HS-5 (cell line): ENCODE data around the gene POTEC.
A peak's percentile ranks its signal among the peaks of the same experiment; 100 is the strongest.
"Not testable (repeated sequence)": the region's sequence is repeated elsewhere in the genome, so short reads cannot be mapped to it uniquely, and the experiment has no call there.

Experiments
- DNase-seq: peaks from one replicate; pipeline ENCODE4 v3.0.0-alpha.2; 2012; ENCODE audit warnings: low read depth

The POTEC gene

GRCh38 chr18:14543446-14543964 is at the start of gene POTEC:
Gene POTEC, minus strand, starts transcription at chr18:14543600. Its CDS starts 454 bp downstream, at chr18:14543146.
- DNase-seq: not testable (repeated sequence)

GRCh38 chr18:14577971-14578370 is 34.6 kb upstream of the POTEC start:
- peak; percentile 40 for DNase-seq

GRCh38 chr18:14559502-14559901 is 16.1 kb upstream of the POTEC start:
- peak; percentile 49 for DNase-seq

DNA sequence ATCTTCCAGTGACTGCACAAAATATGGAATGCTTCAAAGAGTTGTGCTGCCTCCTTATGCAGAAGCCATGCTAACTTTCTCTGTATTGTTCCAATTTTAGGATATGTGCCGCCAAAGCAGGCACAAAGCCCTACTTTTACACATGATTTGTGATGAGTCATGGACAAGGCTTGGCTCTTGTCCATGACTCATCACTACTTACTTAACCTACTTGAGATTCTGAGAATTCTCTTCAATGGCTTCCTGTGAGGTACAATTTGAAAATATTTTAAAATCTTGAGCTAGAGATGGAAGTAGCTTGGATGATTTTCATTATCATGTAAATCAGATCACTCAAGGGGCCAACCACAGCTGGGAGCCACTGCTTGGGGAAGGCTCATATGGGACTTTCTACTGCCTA is 11.7 kb downstream of the POTEC start:
- peak; percentile 1 for DNase-seq

DNA sequence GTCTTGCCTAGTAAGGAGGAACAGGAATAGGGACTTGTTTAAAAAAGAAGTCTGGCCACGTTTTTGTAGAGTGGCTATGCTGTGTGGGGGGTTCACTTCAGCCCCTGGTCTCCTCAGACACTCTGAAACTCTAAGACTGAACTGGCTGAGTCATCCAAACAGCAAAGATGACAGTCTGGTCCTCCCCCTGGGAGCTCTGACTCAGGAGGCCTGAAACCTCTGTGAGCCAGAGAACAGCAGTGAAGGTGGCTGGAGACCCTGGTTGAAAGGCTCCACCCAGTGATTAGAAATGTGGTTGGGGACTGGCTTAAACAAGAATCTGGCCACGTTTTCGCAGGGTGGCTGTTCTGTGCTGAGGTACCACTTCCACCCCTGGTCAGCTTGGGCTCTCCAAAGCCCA is 32.7 kb downstream of the POTEC start:
- peak; percentile 4 for DNase-seq

DNA sequence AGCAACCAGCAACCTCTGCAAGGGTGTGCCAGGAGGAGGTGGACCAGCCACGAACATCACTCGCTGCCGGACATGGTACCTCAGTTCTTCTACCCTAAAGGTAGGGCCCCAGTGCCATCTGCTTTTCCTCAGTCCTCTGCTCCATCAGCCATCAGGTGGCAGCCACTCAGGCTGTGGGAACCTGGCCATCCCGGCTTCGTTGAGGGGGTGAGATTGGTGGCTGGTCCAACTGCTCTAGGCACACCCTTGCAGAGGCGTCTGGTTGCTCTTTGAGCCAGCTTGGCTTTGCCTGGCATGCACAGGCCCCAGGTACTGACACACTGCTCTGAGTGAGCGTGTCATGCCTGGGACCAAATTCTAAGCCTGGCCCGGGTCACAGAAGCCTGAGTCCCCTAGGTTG is 39.7 kb downstream of the POTEC start:
- not testable (repeated sequence) for DNase-seq

DNA sequence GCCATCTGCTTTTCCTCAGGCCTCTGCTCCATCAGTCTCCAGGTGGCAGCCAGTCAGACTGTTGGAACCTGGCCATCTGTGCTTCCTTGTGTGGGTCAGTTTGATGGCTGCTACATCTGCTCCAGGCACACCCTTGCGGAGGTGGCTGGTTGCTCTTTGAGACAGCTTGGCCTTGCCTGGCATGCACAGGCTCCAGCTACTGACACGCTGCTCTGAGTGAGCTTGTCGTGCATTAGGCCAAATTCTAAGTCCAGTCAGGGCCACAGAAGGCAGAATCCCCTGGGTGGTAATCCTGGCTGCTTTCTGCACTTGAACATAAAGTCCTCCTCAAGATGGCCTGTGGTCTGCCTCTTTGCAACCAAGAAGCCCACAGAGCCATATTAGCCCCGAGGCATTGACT is 41.5 kb downstream of the POTEC start:
- DNase-seq: not testable (repeated sequence)

DNA sequence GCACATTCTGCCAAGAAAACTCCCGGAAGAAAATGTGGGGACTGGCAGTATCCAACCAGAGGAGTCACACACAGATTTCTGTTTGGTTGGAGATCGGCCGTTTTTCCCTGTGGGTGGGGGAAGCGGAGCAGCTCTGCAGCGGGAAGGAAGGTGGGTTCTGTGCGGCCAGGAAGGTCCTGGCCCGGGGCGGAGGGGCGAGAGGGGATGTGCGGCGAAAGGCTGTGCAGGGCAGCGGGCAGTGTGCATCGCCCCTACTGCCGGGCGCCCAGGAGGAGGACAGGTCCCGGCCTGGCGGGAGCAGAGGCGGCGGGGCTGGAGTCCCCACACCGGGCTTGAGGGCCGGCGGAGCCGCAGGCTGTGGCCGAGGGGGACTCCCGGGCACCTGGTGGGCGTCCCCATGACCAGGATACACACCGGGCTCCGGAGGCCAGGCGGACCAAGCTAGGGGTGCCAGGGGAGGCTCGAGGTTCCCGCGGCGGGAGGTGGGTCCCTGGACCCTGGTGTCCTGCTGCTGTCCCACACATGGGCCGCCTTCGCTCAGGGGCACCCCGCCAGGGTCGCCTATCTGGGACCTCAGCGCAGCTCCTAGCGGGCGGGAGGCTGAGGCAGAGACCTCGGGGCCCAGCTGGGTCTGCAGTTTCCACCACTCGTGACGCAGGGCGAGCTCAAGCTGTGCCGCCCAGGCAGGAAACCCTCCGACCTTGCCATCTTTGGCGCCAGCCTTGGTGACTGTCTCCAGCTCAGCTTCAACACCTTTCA is 54.0 kb downstream of the POTEC start:
- not testable (repeated sequence) for DNase-seq

DNA sequence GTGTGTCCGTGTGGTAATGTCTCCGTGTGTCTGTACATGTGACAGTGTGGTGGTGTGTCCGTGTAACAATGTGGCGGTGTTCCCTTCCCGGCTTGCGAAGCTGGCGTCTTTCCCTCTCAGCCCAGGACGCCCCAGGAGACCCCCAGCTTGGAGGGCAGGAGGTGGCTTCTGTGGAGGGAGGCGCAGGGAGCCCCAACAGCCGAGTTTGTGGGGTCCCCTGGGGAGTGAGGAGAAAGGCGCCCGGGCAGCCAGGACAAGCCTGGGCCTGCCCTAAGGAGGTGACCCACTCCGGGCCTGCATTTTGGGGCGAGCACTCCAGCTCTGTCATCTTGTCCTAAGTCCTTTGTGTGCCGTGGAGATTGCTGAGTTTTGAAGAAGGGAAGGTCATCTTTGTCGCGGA is 54.6 kb downstream of the POTEC start:
- DNase-seq: not testable (repeated sequence)

DNA sequence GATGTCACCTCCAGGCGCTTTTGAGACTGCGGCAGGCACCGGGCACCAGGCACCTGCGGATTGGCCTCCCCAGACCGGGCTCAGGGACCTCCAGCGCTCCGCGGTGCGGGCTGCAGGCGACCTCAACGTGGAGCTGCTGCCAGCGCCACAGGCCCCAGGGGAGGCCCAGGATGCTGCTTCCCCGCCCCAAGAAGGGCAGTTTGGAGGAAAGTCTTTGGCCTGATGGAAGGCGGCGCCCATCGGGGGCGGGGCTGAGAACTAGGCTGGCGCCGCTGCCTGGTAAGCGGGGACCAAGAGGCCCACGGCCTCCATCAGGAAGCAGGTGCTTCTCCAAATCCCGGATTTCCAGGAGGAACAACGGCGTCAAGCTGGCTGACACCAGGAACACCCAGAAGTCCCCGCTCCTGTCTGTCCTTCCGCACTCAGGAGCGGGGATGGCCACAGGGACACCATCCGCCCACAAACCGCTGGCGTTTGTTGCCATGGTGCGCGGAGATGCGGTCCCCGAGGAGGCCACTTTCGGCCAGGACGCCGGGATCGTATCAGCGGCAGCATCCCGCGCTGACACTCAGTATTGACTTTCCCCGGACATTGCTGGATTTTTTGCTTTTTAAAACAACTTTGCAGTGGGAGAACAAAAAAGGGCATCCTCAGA is 56.3 kb downstream of the POTEC start:
- DNase-seq: not testable (repeated sequence)

DNA sequence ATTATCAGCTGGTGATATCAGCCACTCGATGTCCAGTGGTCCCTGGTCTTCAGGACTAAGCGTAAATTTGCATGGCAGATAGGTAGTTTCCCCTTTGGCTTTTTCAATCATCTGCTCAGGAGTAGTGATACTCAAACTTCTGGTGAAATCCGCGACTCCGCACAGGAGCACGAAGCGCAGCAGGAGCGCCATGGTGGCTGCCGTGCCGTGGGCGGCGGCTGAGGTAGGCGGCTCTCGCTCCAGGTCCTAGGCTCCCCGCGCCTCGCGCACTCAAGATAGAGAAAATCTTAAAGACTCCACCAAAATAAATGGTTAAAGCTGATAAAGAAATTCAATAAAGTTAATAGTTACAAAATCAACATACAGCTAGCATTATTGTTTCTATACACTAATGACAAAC is 64.3 kb downstream of the POTEC start:
- DNase-seq: not testable (repeated sequence)

DNA sequence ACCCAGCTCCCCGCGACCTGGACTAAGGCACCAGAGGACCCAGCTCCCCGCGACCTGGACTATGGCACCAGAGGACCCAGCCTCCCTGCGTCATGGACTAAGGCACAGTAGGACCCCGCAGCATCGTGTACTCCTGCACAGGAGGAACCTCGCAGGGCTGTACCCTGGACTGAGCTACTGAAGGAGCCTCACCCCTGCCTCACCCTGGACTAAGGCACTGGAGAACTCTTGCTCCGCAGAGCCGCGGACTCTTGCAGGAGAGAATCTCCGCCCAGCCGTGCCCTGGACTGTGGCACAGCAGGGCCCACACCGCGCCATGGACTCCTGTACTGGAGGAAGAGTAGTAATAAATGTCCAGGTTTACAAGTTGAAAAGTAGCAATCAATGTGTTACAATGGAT is 67.9 kb downstream of the POTEC start:
- not testable (repeated sequence) for DNase-seq

GRCh38 chr18:14474752-14475151 is 68.6 kb downstream of the POTEC start:
- DNase-seq: not testable (repeated sequence)

GRCh38 chr18:14474007-14474720 is 69.2 kb downstream of the POTEC start:
- not testable (repeated sequence) for DNase-seq

GRCh38 chr18:14473250-14474006 is 70.0 kb downstream of the POTEC start:
- DNase-seq: not testable (repeated sequence)

DNA sequence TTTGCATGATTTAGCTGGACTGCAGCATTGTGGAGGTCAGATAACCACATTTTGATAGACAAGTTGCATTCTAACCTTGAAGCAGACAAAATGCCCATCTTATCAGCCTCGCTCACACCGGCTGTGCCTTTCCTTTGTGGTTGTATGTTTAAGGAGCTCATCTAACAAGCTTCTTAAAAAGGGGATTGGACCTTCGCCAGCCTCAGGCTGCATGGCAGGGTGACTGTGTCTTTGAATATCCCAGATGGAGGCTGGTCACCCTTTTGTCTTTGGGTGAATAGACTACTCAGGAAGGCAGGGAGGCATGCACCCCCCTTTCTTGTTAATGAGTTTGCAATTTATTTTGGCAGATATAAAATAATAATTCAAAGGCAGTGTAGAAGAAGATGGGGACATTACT is 72.1 kb downstream of the POTEC start:
- not testable (repeated sequence) for DNase-seq

DNA sequence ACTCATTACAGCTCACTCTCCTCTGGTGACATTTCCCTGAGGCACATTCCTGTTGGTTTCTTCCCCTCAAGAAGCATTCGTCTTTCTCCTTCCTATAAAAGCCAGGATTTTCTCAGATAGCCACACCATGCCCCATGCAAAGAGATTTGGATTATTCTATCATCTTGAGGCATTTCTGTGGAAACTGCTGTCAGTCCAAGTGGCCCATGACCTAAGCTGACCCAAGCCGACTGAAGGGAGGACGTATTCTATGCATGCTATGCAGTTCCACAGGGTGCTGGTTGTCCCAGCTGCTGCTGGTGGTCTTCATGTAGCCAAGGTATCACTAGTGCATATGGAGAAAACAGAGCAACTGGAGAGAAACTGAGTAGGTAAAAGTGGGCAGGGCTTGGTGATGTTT is 73.0 kb downstream of the POTEC start:
- not testable (repeated sequence) for DNase-seq

DNA sequence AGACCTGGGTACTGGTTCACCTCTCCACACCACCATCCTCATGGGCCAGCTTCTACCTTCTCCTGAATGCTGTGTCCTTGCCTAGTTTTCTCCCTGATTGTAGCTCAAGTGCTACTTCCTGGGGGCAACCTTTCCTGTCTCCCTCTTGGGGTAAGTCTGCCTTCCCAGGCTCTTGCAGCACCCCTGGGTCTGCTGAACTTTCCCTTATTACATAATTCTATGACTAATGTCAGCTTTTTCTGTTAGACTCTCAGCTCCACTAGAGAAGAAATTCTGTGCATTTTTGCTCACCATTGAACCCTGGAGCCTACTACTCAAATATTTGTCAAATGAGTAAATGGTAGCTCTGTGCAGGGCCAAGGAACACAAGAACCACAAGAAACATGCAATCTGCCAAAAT is 73.4 kb downstream of the POTEC start:
- DNase-seq: peak; percentile 80

- DNase-seq: not testable (repeated sequence)
Measured at GRCh38 chr18:14465989-14466388, 77.4 kb downstream of the POTEC start.
